Measurements from ENCODE around the gene DCAF11.

The DCAF11 gene

DNA sequence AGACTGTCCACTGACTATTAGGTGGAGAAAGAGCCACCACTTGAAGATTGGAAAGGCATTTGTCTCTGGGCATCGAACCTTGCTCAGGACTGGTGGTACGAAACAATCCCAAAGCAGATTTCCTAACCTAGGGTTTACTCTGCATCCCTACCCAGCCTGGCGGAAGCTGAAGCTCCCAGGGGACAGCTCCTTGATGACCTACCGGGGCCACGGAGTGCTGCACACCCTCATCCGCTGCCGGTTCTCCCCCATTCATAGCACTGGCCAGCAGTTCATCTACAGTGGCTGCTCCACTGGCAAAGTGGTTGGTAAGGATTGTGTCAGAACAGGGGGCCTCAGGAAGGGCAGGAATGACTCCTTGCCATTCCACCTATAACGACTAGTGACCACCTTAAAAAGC lies 6.6 kb downstream of the DCAF11 start:
- H3K4me3 ChIP-seq (replicated peaks in 1 of 2; ENCODE audit: low read depth in 2 of 2, low read length in 2 of 2), result no peak overlapping the region
- TF ChIP-seq, protein P1, sequence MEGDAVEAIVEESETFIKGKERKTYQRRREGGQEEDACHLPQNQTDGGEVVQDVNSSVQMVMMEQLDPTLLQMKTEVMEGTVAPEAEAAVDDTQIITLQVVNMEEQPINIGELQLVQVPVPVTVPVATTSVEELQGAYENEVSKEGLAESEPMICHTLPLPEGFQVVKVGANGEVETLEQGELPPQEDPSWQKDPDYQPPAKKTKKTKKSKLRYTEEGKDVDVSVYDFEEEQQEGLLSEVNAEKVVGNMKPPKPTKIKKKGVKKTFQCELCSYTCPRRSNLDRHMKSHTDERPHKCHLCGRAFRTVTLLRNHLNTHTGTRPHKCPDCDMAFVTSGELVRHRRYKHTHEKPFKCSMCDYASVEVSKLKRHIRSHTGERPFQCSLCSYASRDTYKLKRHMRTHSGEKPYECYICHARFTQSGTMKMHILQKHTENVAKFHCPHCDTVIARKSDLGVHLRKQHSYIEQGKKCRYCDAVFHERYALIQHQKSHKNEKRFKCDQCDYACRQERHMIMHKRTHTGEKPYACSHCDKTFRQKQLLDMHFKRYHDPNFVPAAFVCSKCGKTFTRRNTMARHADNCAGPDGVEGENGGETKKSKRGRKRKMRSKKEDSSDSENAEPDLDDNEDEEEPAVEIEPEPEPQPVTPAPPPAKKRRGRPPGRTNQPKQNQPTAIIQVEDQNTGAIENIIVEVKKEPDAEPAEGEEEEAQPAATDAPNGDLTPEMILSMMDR (IDR thresholded peaks at IDR 0.05; ENCODE audit: low read depth, low read length), result no peak
- no peak for DNase-seq (ENCODE audit: low read depth in 2 of 2)

DNA sequence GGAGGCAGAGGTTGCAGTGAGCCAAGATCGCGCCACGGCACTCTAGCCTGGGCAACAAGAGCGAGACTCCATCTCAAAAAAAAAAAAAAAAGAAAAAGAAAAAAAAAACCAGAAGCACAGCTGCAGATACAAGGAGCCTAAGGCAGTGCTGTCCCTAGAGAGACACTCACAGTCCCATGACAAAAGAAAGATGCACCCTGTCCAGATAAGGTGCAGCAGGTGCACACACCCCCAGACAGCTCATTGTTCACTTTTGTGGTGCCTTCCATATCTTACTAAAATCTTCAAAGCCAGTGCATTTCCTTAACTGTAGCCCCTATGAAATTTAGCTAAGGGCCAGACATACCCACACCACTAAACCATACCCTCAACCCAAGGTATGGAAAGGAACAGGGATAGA lies 7.8 kb downstream of the DCAF11 start:
- TF ChIP-seq, protein P1 (IDR thresholded peaks at IDR 0.05; ENCODE audit: low read depth, low read length), result no peak
- DNase-seq (ENCODE audit: low read depth in 2 of 2), result no peak
- no peak overlapping the region for H3K4me3 ChIP-seq (replicated peaks in 1 of 2; ENCODE audit: low read depth in 2 of 2, low read length in 2 of 2)

DNA sequence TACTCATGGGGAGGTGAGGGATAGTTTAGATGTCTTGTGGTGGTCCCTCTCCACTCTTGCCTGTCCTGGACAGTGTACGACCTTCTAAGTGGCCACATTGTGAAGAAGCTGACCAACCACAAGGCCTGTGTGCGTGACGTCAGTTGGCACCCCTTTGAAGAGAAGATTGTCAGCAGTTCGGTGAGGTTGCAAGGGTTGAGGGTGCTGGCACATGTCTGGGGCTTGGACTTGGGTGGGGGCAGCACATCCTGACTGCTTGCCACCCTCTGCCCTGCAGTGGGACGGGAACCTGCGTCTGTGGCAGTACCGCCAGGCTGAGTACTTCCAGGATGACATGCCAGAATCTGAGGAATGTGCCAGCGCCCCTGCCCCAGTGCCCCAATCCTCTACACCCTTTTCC lies 8.3 kb downstream of the DCAF11 start:
- no peak overlapping the region for H3K4me3 ChIP-seq (replicated peaks in 1 of 2; ENCODE audit: low read depth in 2 of 2, low read length in 2 of 2)
- TF ChIP-seq, protein P1 (IDR thresholded peaks at IDR 0.05; ENCODE audit: low read depth, low read length), result no peak
- no peak for DNase-seq (ENCODE audit: low read depth in 2 of 2)

DNA sequence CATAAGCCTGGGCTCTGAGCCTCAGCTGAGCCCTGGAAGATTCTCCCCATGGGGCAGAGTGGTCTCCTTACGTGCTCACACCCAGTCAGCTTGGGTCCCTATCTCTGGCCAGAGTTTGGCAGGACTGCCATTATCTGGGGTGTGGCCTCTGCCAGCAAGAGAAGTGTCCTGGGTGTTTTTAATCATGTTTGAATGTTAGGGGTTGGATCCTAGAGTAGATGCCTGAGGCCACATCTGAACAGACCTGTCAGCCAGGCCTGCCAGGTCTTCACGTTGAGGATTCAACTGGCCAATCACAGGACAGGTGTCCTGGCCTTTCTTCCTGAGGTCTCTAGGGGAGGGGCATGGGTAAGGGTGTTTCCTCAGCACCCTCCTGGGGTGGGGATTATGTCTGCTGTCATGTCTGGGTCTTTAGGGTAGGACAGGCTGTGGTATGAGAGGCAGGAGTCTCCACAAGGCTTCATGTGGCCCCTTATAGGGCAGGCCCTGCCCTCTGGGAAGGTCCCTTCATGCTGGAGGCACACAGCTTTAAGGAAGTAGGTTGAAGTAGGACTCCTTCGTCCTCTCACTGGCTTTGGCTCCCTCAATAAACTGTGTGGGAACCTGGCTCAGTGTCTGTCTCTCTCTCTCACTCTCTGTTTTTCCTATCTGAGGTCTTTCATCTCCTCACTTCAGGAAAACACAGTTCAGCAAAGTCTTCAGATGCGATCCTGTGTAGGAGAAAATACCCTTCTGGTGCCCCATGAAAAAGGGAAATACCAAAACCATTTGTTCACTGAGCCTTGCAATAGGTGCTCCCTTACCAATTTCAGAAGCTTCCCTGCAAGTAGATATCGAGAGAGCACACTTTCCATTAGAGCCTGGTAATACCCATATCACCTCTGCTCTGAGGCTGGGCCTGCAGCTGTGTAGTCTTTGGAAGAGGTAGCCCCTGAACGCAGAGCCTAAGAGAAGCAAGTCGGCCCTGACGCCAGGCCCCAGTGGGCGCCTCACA lies 9.1 kb downstream of the DCAF11 start:
- DNase-seq (ENCODE audit: low read depth in 2 of 2), result no peak
- no peak overlapping the region for H3K4me3 ChIP-seq (replicated peaks in 1 of 2; ENCODE audit: low read depth in 2 of 2, low read length in 2 of 2)
- TF ChIP-seq, protein P1 (IDR thresholded peaks at IDR 0.05; ENCODE audit: low read depth, low read length), result no peak

DNA sequence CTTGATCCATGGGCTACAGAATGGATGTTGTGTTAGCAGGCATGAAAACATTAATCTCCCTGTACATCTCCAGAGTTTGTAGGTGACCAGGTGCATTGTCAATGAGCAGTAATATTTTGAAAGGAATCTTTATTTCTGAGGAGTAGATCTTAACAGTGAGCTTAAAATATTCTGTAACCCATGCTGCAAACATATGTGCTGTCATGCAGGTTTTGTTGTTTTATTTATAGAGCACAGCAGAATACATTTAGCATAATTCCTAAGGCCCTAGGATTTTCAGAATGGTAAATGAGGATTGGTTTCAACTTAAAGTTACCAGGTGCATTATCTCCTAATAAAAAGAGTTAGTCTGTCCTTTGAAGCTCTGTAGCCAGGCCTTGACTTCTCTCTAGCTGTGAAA lies 12.4 kb downstream of the DCAF11 start:
- no peak for DNase-seq (ENCODE audit: low read depth in 2 of 2)
- TF ChIP-seq, protein P1 (IDR thresholded peaks at IDR 0.05; ENCODE audit: low read depth, low read length), result no peak
- no peak overlapping the region for H3K4me3 ChIP-seq (replicated peaks in 1 of 2; ENCODE audit: low read depth in 2 of 2, low read length in 2 of 2)

DNA sequence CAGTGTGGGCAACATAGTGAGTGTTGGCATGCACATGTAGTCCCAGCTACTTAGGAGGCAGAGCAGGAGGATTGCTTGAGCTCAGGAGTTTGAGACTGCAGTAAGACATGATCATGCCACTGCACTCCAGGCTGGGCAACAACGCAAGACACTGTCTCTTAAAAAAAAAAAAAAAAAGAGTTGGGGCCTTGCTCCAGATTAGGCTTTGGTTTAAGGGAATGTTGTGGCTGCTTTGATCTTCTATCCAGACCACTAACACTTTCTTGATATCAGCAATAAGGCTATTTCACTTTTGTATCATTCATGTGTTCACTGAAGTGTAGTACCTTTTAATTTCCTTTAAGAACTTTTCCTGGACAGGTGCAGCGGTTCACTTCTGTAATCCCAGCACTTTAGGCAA lies 13.1 kb downstream of the DCAF11 start:
- no peak for DNase-seq (ENCODE audit: low read depth in 2 of 2)
- H3K4me3 ChIP-seq (replicated peaks in 1 of 2; ENCODE audit: low read depth in 2 of 2, low read length in 2 of 2), result no peak overlapping the region
- TF ChIP-seq, protein P1 (IDR thresholded peaks at IDR 0.05; ENCODE audit: low read depth, low read length), result no peak

Measured in cardiac fibroblast (primary cell).